ENCODE measurements around the gene NDUFS5.
"Not testable (repeated sequence)": the region's sequence is repeated elsewhere in the genome, so short reads cannot be mapped to it uniquely, and the experiment has no call there.

The NDUFS5 gene

GRCh38 chr1:39063775-39064174 is 37.6 kb downstream of the NDUFS5 start:
- no peak for DNase-seq (ENCODE audit: low read depth in 2 of 2)

GRCh38 chr1:39065542-39065941 is 39.4 kb downstream of the NDUFS5 start:
- DNase-seq (ENCODE audit: low read depth in 2 of 2) = no peak

- DNase-seq (ENCODE audit: low read depth in 2 of 2) = not testable (repeated sequence)
These were observed 42.1 kb downstream of the NDUFS5 start for GRCh38 chr1:39068227-39068626.

GRCh38 chr1:39071557-39071956 is 45.4 kb downstream of the NDUFS5 start:
- not testable (repeated sequence) for DNase-seq (ENCODE audit: low read depth in 2 of 2)

GRCh38 chr1:39076127-39076798 is 50.1 kb downstream of the NDUFS5 start:
- no peak for DNase-seq (ENCODE audit: low read depth in 2 of 2)

GRCh38 chr1:39076799-39077148 is 50.6 kb downstream of the NDUFS5 start:
- no peak for DNase-seq (ENCODE audit: low read depth in 2 of 2)

GRCh38 chr1:39080269-39080826 is 54.2 kb downstream of the NDUFS5 start:
- DNase-seq (ENCODE audit: low read depth in 2 of 2) = no peak

- no peak for DNase-seq (ENCODE audit: low read depth in 2 of 2)
These were observed 54.7 kb downstream of the NDUFS5 start for GRCh38 chr1:39080831-39081270.

- no peak for DNase-seq (ENCODE audit: low read depth in 2 of 2)
These were observed 55.3 kb downstream of the NDUFS5 start for GRCh38 chr1:39081271-39082009.

- no peak for DNase-seq (ENCODE audit: low read depth in 2 of 2)
These were observed 56.1 kb downstream of the NDUFS5 start for GRCh38 chr1:39082010-39082799.

GRCh38 chr1:39082811-39083576 is 56.8 kb downstream of the NDUFS5 start:
- DNase-seq (ENCODE audit: low read depth in 2 of 2) = no peak

- DNase-seq (ENCODE audit: low read depth in 2 of 2) = no peak
These were observed 58.0 kb downstream of the NDUFS5 start for GRCh38 chr1:39084191-39084590.
